Islet of Langerhans (tissue), 1 donor: ENCODE results near the gene PDZRN3.

Source experiments
- FAIRE-seq: peaks from one replicate; lab custom pipeline; 2011; peaks lifted over from hg19 to GRCh38; lab: Jason Lieb, UNC

PDZRN3 gene

GRCh38 chr3:73449774-73450173 is 175.0 kb downstream of the PDZRN3 start:
- FAIRE-seq, result no peak

- no peak for FAIRE-seq
Observed at GRCh38 chr3:73448761-73449301, 175.9 kb downstream of the PDZRN3 start.

- FAIRE-seq, result no peak
Observed at GRCh38 chr3:73448041-73448440, 176.7 kb downstream of the PDZRN3 start.

GRCh38 chr3:73447111-73447510 is 177.6 kb downstream of the PDZRN3 start:
- no peak for FAIRE-seq

GRCh38 chr3:73446467-73447110 is 178.2 kb downstream of the PDZRN3 start:
- no peak for FAIRE-seq

- FAIRE-seq, result no peak
Observed at GRCh38 chr3:73442886-73443285, 181.9 kb downstream of the PDZRN3 start.

GRCh38 chr3:73442152-73442551 is 182.6 kb downstream of the PDZRN3 start:
- no peak for FAIRE-seq

GRCh38 chr3:73437828-73438227 is 186.9 kb downstream of the PDZRN3 start:
- no peak for FAIRE-seq

- no peak for FAIRE-seq
Observed at GRCh38 chr3:73435055-73435454, 189.7 kb downstream of the PDZRN3 start.

GRCh38 chr3:73433687-73434086 is 191.1 kb downstream of the PDZRN3 start:
- FAIRE-seq, result no peak

GRCh38 chr3:73433079-73433478 is 191.7 kb downstream of the PDZRN3 start:
- no peak for FAIRE-seq

- no peak for FAIRE-seq
Observed at GRCh38 chr3:73432706-73433032, 192.1 kb downstream of the PDZRN3 start.

- peak; percentile 47 for FAIRE-seq
Observed at GRCh38 chr3:73432023-73432705, 192.6 kb downstream of the PDZRN3 start.

- no peak for FAIRE-seq
Observed at GRCh38 chr3:73431183-73431900, 193.4 kb downstream of the PDZRN3 start.

- FAIRE-seq, result no peak
Observed at GRCh38 chr3:73427048-73427706, 197.6 kb downstream of the PDZRN3 start.

GRCh38 chr3:73426606-73427005 is 198.1 kb downstream of the PDZRN3 start:
- no peak for FAIRE-seq

GRCh38 chr3:73423116-73423515 is 201.6 kb downstream of the PDZRN3 start:
- no peak for FAIRE-seq

- no peak for FAIRE-seq
Observed at GRCh38 chr3:73422571-73422970, 202.2 kb downstream of the PDZRN3 start.

GRCh38 chr3:73419942-73420341 is 204.8 kb downstream of the PDZRN3 start:
- FAIRE-seq, result no peak

- peak; percentile 49 for FAIRE-seq
Observed at GRCh38 chr3:73419179-73419803, 205.4 kb downstream of the PDZRN3 start.

GRCh38 chr3:73418681-73419080 is 206.1 kb downstream of the PDZRN3 start:
- no peak for FAIRE-seq

- no peak for FAIRE-seq
Observed at GRCh38 chr3:73415118-73415517, 209.6 kb downstream of the PDZRN3 start.
